Breast epithelium (tissue), 4 donors: ENCODE measurements around the gene PEX7. TPM values are rescaled to one million over a fixed set of nuclear protein-coding genes. Genes with fewer than 3 reads are reported as not detected.

Source experiments
- DNase-seq, 2 donors: peaks; one replicate each; pipeline ENCODE4 v3.0.0-alpha.2; 2019; ENCODE audit warnings: low spot score in 2 of 2
- H3K27ac ChIP-seq, 2 donors: fragments of 200-600 bp; sonication (generic) in 1 of 2; one replicate each; pipeline ENCODE4 v1.5.1; 2016 to 2019; ENCODE audit warnings: mild to moderate bottlenecking in 1 of 2
- H3K27me3 ChIP-seq, 2 donors: fragments of 200-600 bp; sonication (generic) in 1 of 2; one replicate each; pipeline versions ENCODE4 v1.5.1 to v1.6.0; 2017 to 2019; ENCODE audit warnings: control low read depth in 1 of 2, mild to moderate bottlenecking in 1 of 2
- H3K36me3 ChIP-seq: fragments of 200-600 bp; one replicate; pipeline ENCODE4 v1.5.1; 2019
- H3K4me1 ChIP-seq, 2 donors: fragments of 200-600 bp; sonication (generic); one replicate each; pipeline ENCODE4 v1.5.1; 2016 to 2019; ENCODE audit warnings: control low read depth in 1 of 2
- H3K4me3 ChIP-seq, 3 donors: fragments of 200-600 bp; sonication (generic); 1 replicate in 2 of 3; 2 replicates in 1 of 3; pipeline ENCODE4 v1.5.1; 2016 to 2019; ENCODE audit warnings: mild to moderate bottlenecking in 3 of 3, moderate library complexity in 2 of 3
- H3K9me3 ChIP-seq, 2 donors: fragments of 200-600 bp; sonication (generic) in 1 of 2; one replicate each; pipeline ENCODE4 v1.5.1; 2016 to 2019; ENCODE audit warnings: control low read depth in 1 of 2
- POLR2A ChIP-seq: fragments of 450-650 bp; IDR thresholded peaks from one replicate; pipeline ENCODE4 v1.6.1; 2016; ENCODE audit warnings: antibody characterized with exemption, mild to moderate bottlenecking, moderate library complexity
- POLR2AphosphoS5 ChIP-seq, 3 donors: sonication (generic); formaldehyde crosslinking; IDR thresholded peaks; one replicate each; pipeline ENCODE4 v1.6.1; 2017; ENCODE audit warnings: antibody characterized with exemption in 3 of 3
- intact Hi-C: fragments of 100-400 bp; cut with DNase I; formaldehyde crosslinking; loops from one replicate; pipeline ENCODE4 v1.15.1; 2023; ENCODE audit warnings: low total_unique reads
- total RNA-seq, 3 donors: library from RNA; depleted of rRNA; stranded (reverse); fragments of >200 nt; gene quantifications; one replicate each; pipeline ENCODE4 v1.1.0, GENCODE V29; 2016
- TF ChIP-seq, protein P1 (sequence below), 3 donors: fragments of 450-650 bp; IDR thresholded peaks; one replicate each; pipeline ENCODE4 v1.5.1; 2016 to 2017; ENCODE audit warnings: antibody characterized with exemption in 3 of 3, mild to moderate bottlenecking in 3 of 3, moderate library complexity in 3 of 3

The PEX7 gene
- total RNA-seq, 3 donors from 2014 or later = 8.2 to 20.0 (median 19.3) TPM

GRCh38 chr6:136782021-136782770 is 40.2 kb upstream of the PEX7 start:
- Histone ChIP-seq H3K4me3 (no peak overlapping the region), H3K9me3 (no peaks in the 10 kb centered on the region), H3K27ac (peak overlapping the region in 1 of 2 donors; percentile 69), H3K4me1 (peaks cover 0 to 7% of the 10 kb centered on the region in 2 donors), H3K36me3 (no peaks in the 10 kb centered on the region), H3K27me3 (no peaks in the 10 kb centered on the region)
- intact Hi-C loops = no loop called here
- no peak for TF ChIP-seq POLR2A
- TF ChIP-seq, protein P1, sequence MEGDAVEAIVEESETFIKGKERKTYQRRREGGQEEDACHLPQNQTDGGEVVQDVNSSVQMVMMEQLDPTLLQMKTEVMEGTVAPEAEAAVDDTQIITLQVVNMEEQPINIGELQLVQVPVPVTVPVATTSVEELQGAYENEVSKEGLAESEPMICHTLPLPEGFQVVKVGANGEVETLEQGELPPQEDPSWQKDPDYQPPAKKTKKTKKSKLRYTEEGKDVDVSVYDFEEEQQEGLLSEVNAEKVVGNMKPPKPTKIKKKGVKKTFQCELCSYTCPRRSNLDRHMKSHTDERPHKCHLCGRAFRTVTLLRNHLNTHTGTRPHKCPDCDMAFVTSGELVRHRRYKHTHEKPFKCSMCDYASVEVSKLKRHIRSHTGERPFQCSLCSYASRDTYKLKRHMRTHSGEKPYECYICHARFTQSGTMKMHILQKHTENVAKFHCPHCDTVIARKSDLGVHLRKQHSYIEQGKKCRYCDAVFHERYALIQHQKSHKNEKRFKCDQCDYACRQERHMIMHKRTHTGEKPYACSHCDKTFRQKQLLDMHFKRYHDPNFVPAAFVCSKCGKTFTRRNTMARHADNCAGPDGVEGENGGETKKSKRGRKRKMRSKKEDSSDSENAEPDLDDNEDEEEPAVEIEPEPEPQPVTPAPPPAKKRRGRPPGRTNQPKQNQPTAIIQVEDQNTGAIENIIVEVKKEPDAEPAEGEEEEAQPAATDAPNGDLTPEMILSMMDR (IDR thresholded peaks at IDR 0.05) = no peak
- no peak for TF ChIP-seq POLR2AphosphoS5 (IDR thresholded peaks at IDR 0.05)
- no peak for DNase-seq

- intact Hi-C loops = no loop called here
- Histone ChIP-seq H3K4me1 (peaks cover 0 to 7% of the 10 kb centered on the region in 2 donors), H3K27ac (peak overlapping the region in 1 of 2 donors; percentile 69)
These were observed 39.4 kb upstream of the PEX7 start for GRCh38 chr6:136783021-136783420.

DNA sequence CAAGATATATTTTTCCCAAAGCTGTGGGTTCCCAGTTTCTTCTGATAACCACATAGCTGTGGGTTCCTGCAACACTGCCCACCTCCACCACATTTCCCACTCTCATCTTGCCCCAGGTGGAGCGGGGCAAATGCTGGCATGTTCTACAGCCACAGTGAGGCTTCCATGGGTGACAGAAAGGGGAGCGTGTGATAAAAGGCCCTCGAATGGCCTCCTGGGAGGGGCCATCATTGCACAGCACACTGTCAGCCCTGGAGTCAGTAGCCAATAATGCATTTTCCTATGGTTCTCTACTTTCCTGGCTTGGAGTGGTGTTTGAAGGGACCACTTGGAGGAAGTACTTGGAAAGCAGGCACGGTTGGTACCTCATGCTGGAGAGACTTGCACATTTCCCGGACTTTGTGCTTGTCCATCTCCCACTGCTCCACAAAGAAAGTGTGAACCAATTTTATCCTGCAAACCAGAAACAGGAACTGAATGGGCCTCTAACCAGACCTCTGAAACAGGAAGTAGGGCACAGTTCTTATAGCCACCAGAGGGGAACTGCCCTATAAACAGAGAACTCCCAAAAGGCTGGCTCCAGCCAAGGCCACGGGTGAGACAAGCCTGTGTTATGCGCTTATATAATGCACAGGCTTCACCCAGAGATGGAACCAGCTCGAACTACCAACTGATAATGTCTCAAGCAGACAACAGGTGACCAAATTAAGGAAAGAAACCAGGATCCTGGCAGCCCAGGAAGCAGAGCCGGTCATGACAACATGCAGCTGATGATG is 38.7 kb upstream of the PEX7 start:
- Histone ChIP-seq H3K4me3 (no peak overlapping the region), H3K36me3 (no peaks in the 10 kb centered on the region), H3K27me3 (no peaks in the 10 kb centered on the region), H3K27ac (peak overlapping the region in 1 of 2 donors; percentile 4), H3K4me1 (peaks cover 0 to 7% of the 10 kb centered on the region in 2 donors), H3K9me3 (no peaks in the 10 kb centered on the region)
- no peak for DNase-seq
- intact Hi-C loops = no loop called here
- TF ChIP-seq, protein P1 (IDR thresholded peaks at IDR 0.05) = no peak
- TF ChIP-seq POLR2AphosphoS5 (IDR thresholded peaks at IDR 0.05) (no peak), POLR2A (no peak)

More at GRCh38 chr6:136783021-136783420, 39.4 kb upstream of the PEX7 start:
- TF ChIP-seq, protein P1 (IDR thresholded peaks at IDR 0.05) = no peak
- TF ChIP-seq POLR2AphosphoS5 (IDR thresholded peaks at IDR 0.05) = no peak
- no peak for TF ChIP-seq POLR2A
- no peaks in the 10 kb centered on the region for H3K27me3 ChIP-seq
- no peaks in the 10 kb centered on the region for H3K36me3 ChIP-seq
- no peak overlapping the region for H3K4me3 ChIP-seq
- DNase-seq = no peak
- H3K9me3 ChIP-seq = no peaks in the 10 kb centered on the region

DNA sequence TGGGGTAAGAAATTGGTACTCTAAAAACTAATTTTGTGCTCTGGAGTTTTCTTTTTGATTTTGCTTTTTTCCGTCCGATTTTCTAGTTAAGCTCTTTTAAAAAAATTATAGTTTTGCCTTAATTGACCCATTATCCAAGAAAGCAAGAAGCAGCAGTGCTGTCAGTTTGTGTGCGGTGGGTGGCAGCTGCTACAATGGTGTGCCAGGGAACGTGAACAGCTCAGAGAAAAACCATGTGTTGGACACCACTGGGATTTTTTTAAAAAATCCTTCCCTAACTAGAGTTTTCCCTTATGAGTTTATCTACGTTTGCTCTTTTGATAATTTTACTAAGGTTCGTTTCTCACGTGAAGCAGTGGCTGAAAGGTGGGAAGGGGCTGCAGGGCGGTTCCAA is 38.1 kb upstream of the PEX7 start:
- H3K27me3 ChIP-seq = no peaks in the 10 kb centered on the region
- peaks cover 0 to 7% of the 10 kb centered on the region in 2 donors for H3K4me1 ChIP-seq
- no peak overlapping the region for H3K27ac ChIP-seq
- no peak for DNase-seq
- no peak overlapping the region for H3K4me3 ChIP-seq
- no peaks in the 10 kb centered on the region for H3K36me3 ChIP-seq
- H3K9me3 ChIP-seq = no peaks in the 10 kb centered on the region
- intact Hi-C loops = no loop called here
- TF ChIP-seq, protein P1 (IDR thresholded peaks at IDR 0.05) = no peak
- TF ChIP-seq POLR2AphosphoS5 (IDR thresholded peaks at IDR 0.05) (no peak), POLR2A (no peak)
